ENCODE data around the gene FRRS1. TPM values are rescaled to one million over a fixed set of nuclear protein-coding genes. Genes with fewer than 3 reads are reported as not detected.

FRRS1 gene
- total RNA-seq, 1 donor from 2014 or later, result 0.32 TPM

GRCh38 chr1:99672530-99673213 lies 93.8 kb downstream of the FRRS1 start:
- no peaks in the 10 kb centered on the region for H3K27me3 ChIP-seq
- no peak overlapping the region for H3K27ac ChIP-seq
- H3K9me3 ChIP-seq, result no peaks in the 10 kb centered on the region
- no peaks in the 10 kb centered on the region for H3K36me3 ChIP-seq
- no peak for DNase-seq (ENCODE audit: low spot score in 2 of 2)
- intact Hi-C loops (cut with DNase I), result no loop called here
- TF ChIP-seq CTCF (IDR thresholded peaks at IDR 0.05), result no peak
- no peak overlapping the region for H3K4me3 ChIP-seq
- no peaks in the 10 kb centered on the region for H3K4me1 ChIP-seq

GRCh38 chr1:99672038-99672437 lies 94.4 kb downstream of the FRRS1 start:
- intact Hi-C loops (cut with DNase I), result no loop called here
- Histone ChIP-seq H3K27ac (no peak overlapping the region), H3K36me3 (no peaks in the 10 kb centered on the region), H3K27me3 (no peaks in the 10 kb centered on the region), H3K4me1 (no peaks in the 10 kb centered on the region), H3K9me3 (no peaks in the 10 kb centered on the region), H3K4me3 (no peak overlapping the region)
- no peak for TF ChIP-seq CTCF (IDR thresholded peaks at IDR 0.05)
- no peak for DNase-seq (ENCODE audit: low spot score in 2 of 2)

GRCh38 chr1:99670583-99670982 lies 95.9 kb downstream of the FRRS1 start:
- H3K36me3 ChIP-seq, result no peaks in the 10 kb centered on the region
- H3K9me3 ChIP-seq, result no peaks in the 10 kb centered on the region
- H3K4me1 ChIP-seq, result no peaks in the 10 kb centered on the region
- intact Hi-C loops (cut with DNase I), result no loop called here
- no peak for DNase-seq (ENCODE audit: low spot score in 2 of 2)
- TF ChIP-seq CTCF (IDR thresholded peaks at IDR 0.05), result no peak
- H3K27ac ChIP-seq, result no peak overlapping the region
- H3K4me3 ChIP-seq, result no peak overlapping the region
- H3K27me3 ChIP-seq, result no peaks in the 10 kb centered on the region

GRCh38 chr1:99669821-99670220 lies 96.6 kb downstream of the FRRS1 start:
- Histone ChIP-seq H3K36me3 (no peaks in the 10 kb centered on the region), H3K9me3 (no peaks in the 10 kb centered on the region), H3K27ac (no peak overlapping the region), H3K4me1 (no peaks in the 10 kb centered on the region), H3K4me3 (no peak overlapping the region), H3K27me3 (no peaks in the 10 kb centered on the region)
- intact Hi-C loops (cut with DNase I), result no loop called here
- no peak for DNase-seq (ENCODE audit: low spot score in 2 of 2)
- no peak for TF ChIP-seq CTCF (IDR thresholded peaks at IDR 0.05)

- intact Hi-C loops (cut with DNase I), result no loop called here
- Histone ChIP-seq H3K27me3 (no peaks in the 10 kb centered on the region), H3K27ac (no peak overlapping the region), H3K9me3 (no peaks in the 10 kb centered on the region), H3K4me3 (no peak overlapping the region), H3K36me3 (no peaks in the 10 kb centered on the region), H3K4me1 (no peaks in the 10 kb centered on the region)
- no peak for DNase-seq (ENCODE audit: low spot score in 2 of 2)
- TF ChIP-seq CTCF (IDR thresholded peaks at IDR 0.05), result no peak
Observed at GRCh38 chr1:99669376-99669775, 97.1 kb downstream of the FRRS1 start.

GRCh38 chr1:99665212-99665611 lies 101.2 kb downstream of the FRRS1 start:
- intact Hi-C loops (cut with DNase I), result no loop called here
- Histone ChIP-seq H3K27me3 (no peaks in the 10 kb centered on the region), H3K27ac (no peak overlapping the region), H3K9me3 (no peaks in the 10 kb centered on the region), H3K4me3 (no peak overlapping the region), H3K4me1 (no peaks in the 10 kb centered on the region), H3K36me3 (no peaks in the 10 kb centered on the region)
- no peak for TF ChIP-seq CTCF (IDR thresholded peaks at IDR 0.05)
- no peak for DNase-seq (ENCODE audit: low spot score in 2 of 2)

All from ascending aorta (tissue), 2 donors.